22Rv1 (cell line): Measurements from ENCODE around the gene CTNNA1.
"Not testable (repeated sequence)": the region's sequence is repeated elsewhere in the genome, so short reads cannot be mapped to it uniquely, and the experiment has no call there.

ENCODE experiments used
- H3K27ac ChIP-seq: fragments of 450-650 bp; 2 replicates; pipeline ENCODE4 v1.5.1; 2017
- ZFX ChIP-seq: fragments of 450-650 bp; IDR thresholded peaks from 2 replicates; pipeline ENCODE4 v1.6.1; 2017; ENCODE audit warnings: antibody characterized with exemption, borderline replicate concordance
- TF ChIP-seq, protein P1 (sequence below): fragments of 450-650 bp; IDR thresholded peaks from 2 replicates; pipeline ENCODE4 v1.5.1; 2017; ENCODE audit warnings: mild to moderate bottlenecking

CTNNA1 gene

GRCh38 chr5:138909734-138910133, 156.5 kb downstream of the CTNNA1 start:
- no peak overlapping the region for H3K27ac ChIP-seq
- TF ChIP-seq ZFX, result no peak
- TF ChIP-seq, protein P1, sequence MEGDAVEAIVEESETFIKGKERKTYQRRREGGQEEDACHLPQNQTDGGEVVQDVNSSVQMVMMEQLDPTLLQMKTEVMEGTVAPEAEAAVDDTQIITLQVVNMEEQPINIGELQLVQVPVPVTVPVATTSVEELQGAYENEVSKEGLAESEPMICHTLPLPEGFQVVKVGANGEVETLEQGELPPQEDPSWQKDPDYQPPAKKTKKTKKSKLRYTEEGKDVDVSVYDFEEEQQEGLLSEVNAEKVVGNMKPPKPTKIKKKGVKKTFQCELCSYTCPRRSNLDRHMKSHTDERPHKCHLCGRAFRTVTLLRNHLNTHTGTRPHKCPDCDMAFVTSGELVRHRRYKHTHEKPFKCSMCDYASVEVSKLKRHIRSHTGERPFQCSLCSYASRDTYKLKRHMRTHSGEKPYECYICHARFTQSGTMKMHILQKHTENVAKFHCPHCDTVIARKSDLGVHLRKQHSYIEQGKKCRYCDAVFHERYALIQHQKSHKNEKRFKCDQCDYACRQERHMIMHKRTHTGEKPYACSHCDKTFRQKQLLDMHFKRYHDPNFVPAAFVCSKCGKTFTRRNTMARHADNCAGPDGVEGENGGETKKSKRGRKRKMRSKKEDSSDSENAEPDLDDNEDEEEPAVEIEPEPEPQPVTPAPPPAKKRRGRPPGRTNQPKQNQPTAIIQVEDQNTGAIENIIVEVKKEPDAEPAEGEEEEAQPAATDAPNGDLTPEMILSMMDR, result no peak

- TF ChIP-seq ZFX, result no peak
- TF ChIP-seq, protein P1, result no peak
Measured at GRCh38 chr5:138910546-138911185, 157.4 kb downstream of the CTNNA1 start.

DNA sequence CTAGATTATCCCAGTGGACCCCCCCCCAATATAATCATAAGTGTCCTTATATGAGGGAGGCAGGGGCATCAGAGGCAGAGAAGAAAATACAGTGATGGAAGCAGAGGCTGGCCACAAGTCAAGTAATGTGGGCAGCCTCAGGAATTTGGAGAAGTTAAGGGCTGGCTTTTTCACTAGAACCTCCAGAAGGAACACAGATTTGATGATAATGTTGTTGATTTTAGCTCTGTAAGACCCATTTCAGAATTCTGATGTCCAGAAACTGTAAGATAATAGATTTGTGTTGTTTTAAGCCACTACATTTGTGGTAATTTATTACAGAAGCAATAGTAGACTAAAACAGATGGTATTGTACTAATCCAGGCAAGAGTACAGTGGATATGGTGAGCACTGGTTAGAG, 158.2 kb downstream of the CTNNA1 start:
- no peak overlapping the region for H3K27ac ChIP-seq
- TF ChIP-seq, protein P1, result no peak
- TF ChIP-seq ZFX, result no peak

More at GRCh38 chr5:138910546-138911185, 157.4 kb downstream of the CTNNA1 start:
- no peak overlapping the region for H3K27ac ChIP-seq

GRCh38 chr5:138912093-138912492, 158.9 kb downstream of the CTNNA1 start:
- TF ChIP-seq, protein P1, result no peak
- TF ChIP-seq ZFX, result no peak
- H3K27ac ChIP-seq, result no peak overlapping the region

DNA sequence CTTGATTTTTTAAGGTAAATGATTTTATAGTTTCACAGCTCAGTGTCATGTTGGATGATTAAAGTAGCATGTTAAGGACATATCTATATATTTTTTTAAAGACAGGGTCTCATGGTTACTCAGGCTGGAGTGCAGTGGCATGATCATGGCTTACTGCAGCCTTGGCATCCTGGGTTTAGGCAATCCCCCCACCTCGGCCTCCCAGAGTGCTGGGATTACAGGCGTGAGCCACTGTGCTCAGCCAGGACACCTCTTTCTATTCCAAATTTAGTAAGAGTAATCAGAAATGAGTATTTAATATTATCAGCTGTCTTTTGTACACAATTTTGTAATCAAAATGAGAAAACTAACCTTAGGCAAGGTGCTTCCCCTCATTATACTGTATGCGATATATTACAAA, 160.5 kb downstream of the CTNNA1 start:
- H3K27ac ChIP-seq, result no peak overlapping the region
- no peak for TF ChIP-seq ZFX

GRCh38 chr5:138914338-138914737, 161.1 kb downstream of the CTNNA1 start:
- no peak overlapping the region for H3K27ac ChIP-seq
- TF ChIP-seq ZFX, result no peak
- TF ChIP-seq, protein P1, result no peak

GRCh38 chr5:138918686-138919085, 165.5 kb downstream of the CTNNA1 start:
- TF ChIP-seq, protein P1, result no peak
- no peak for TF ChIP-seq ZFX
- no peak overlapping the region for H3K27ac ChIP-seq

DNA sequence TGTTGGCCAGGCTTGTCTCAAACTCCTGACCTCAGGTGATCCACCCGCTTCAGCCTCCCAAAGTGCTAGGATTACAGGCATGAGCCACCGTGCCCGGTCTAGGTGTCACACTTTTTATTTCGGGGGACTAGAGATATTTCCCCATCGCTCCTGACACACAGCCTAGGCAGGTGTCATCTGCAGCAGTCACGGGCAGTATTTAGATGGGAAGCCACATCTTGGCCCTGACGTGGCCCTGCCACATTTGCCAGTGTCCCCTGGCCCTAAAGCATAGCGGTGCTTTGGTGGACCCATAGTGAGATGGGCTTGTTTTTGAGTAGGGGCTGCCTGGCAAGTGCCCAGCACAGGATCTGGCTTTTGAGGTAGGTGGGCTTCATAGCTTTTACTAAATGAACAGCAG, 167.0 kb downstream of the CTNNA1 start:
- H3K27ac ChIP-seq, result no peak overlapping the region
- no peak for TF ChIP-seq ZFX
- TF ChIP-seq, protein P1, result no peak

GRCh38 chr5:138921362-138921761, 168.1 kb downstream of the CTNNA1 start:
- not testable (repeated sequence) for H3K27ac ChIP-seq
